ENCODE measurements around the gene C4B. TPM values are rescaled to one million over a fixed set of nuclear protein-coding genes. Genes with fewer than 3 reads are reported as not detected.

The C4B gene
- total and polyA plus RNA-seq, 3 donors from 2014 or later: 21.3 to 125 (median 96.7) TPM

DNA sequence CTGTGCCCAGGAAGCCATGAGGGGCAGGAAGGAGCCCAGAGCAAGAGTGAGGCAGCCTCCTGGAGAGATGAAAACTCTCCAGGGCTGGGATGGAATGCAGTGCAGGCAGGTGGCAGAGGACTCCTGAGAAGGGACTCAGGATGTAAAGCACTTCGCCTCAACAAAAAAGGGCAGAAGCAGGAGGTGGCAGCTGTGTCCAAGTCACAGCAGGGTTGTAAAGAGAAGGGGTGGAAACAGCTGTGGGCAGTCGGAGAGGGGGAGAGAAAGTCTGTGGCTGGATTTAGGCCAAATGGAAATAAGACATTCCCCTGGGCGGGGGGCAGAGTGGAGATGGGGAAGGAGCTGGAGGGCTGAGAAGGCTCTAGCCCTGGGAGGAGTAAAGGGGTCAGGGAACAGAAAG is 58.5 kb downstream of the C4B start:
- H3K36me3 ChIP-seq (ENCODE audit: low read depth, missing control alignments): no peaks in the 10 kb centered on the region
- intact Hi-C loops (cut with DNase I; ENCODE audit: low total_unique reads): no loop called here
- no peak overlapping the region for H3K4me3 ChIP-seq
- H3K4me1 ChIP-seq: peaks cover 13% of the 10 kb centered on the region
- no peaks in the 10 kb centered on the region for H3K9me3 ChIP-seq
- H3K27ac ChIP-seq: no peak overlapping the region
- H3K27me3 ChIP-seq: no peaks in the 10 kb centered on the region
- 94 to 96% methylated on average over 3 of the region's 3 CpGs for WGBS, 2 donors
- no peak for TF ChIP-seq POLR2A (IDR thresholded peaks at IDR 0.05)
- TF ChIP-seq, protein P1, sequence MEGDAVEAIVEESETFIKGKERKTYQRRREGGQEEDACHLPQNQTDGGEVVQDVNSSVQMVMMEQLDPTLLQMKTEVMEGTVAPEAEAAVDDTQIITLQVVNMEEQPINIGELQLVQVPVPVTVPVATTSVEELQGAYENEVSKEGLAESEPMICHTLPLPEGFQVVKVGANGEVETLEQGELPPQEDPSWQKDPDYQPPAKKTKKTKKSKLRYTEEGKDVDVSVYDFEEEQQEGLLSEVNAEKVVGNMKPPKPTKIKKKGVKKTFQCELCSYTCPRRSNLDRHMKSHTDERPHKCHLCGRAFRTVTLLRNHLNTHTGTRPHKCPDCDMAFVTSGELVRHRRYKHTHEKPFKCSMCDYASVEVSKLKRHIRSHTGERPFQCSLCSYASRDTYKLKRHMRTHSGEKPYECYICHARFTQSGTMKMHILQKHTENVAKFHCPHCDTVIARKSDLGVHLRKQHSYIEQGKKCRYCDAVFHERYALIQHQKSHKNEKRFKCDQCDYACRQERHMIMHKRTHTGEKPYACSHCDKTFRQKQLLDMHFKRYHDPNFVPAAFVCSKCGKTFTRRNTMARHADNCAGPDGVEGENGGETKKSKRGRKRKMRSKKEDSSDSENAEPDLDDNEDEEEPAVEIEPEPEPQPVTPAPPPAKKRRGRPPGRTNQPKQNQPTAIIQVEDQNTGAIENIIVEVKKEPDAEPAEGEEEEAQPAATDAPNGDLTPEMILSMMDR (IDR thresholded peaks at IDR 0.05): no peak
- no peak for DNase-seq

DNA sequence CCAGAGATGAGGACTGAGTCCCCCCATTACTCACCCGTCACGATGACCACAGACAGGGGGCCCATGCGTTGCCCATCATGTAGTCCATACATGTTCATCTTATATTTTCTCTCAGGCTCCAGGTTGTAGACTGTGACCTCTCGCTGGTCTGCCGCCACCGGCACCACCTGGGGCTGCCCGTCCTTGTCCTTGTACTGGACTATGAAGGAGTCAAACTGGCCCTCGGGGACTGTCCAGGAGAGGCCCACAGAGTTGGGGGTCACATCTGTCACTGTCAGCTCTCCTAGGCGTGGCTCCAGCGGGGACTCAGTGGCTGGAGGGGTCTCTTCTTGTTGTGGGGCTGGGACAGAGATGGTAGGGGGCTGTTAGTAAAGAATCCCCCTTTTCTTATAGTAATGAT is 59.0 kb downstream of the C4B start:
- 95 to 97% methylated on average over 10 of the region's 10 CpGs for WGBS, 2 donors
- Histone ChIP-seq H3K9me3 (no peaks in the 10 kb centered on the region), H3K36me3 (ENCODE audit: low read depth, missing control alignments) (no peaks in the 10 kb centered on the region), H3K27ac (no peak overlapping the region), H3K27me3 (no peaks in the 10 kb centered on the region), H3K4me3 (no peak overlapping the region), H3K4me1 (peaks cover 15% of the 10 kb centered on the region)
- intact Hi-C loops (cut with DNase I; ENCODE audit: low total_unique reads): no loop called here
- TF ChIP-seq, protein P1 (IDR thresholded peaks at IDR 0.05): no peak
- no peak for TF ChIP-seq POLR2A (IDR thresholded peaks at IDR 0.05)
- no peak for DNase-seq

DNA sequence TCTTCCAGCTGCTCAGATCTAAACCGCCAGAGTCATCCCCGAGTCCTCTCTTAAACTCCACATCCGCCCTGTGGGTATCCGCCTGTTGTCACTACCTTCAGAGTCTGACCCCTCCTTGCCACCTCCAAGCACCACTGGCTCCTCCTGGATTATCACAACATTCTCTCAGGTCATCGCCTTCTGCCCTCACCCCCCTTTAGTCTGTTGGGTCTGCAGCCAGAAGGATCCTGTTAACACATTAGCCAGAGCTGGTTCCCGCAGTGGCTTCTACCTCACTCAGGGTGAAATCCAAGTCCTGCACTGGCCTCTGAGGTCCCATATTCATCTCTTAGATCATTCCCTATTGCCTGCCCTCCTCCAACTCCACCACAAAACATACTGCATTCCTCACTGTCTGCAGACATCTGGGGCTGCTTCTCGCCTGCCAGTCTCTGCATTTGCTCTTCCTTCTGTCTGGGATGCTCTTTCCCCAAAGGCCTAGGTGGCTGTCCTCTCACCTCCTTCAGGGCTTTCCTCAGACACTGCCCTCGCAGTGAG is 60.5 kb downstream of the C4B start:
- no peak for TF ChIP-seq POLR2A (IDR thresholded peaks at IDR 0.05)
- TF ChIP-seq, protein P1 (IDR thresholded peaks at IDR 0.05): no peak
- Histone ChIP-seq H3K9me3 (no peaks in the 10 kb centered on the region), H3K4me3 (no peak overlapping the region), H3K27ac (no peak overlapping the region), H3K4me1 (peaks cover 26% of the 10 kb centered on the region), H3K36me3 (ENCODE audit: low read depth, missing control alignments) (no peaks in the 10 kb centered on the region), H3K27me3 (no peaks in the 10 kb centered on the region)
- intact Hi-C loops (cut with DNase I; ENCODE audit: low total_unique reads): no loop called here
- 93 to 94% methylated on average over 8 of the region's 8 CpGs for WGBS, 2 donors
- no peak for DNase-seq

DNA sequence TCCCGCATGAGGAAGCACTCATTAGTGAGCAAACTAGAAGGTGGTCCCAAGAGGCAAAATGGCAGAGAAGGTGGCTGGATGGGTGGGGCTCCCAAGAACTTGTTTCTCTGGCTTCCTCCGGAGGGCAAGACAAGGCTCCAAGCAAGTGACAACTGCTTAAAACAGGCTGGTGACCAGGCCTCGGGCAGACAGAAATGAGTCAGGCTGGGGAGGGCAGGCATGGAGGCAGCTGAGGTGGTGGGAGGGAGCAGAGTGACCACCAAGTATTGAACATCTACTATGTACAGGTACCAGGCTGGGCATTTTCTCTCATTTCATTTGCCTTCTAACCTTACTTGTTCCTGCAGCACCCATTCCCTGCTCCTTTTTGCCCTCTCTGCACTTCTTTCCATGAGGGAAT is 61.2 kb downstream of the C4B start:
- Histone ChIP-seq H3K4me3 (no peak overlapping the region), H3K9me3 (no peaks in the 10 kb centered on the region), H3K4me1 (peaks cover 29% of the 10 kb centered on the region), H3K27me3 (no peaks in the 10 kb centered on the region), H3K27ac (no peak overlapping the region), H3K36me3 (ENCODE audit: low read depth, missing control alignments) (no peaks in the 10 kb centered on the region)
- 86 to 90% methylated on average over 3 of the region's 3 CpGs for WGBS, 2 donors
- intact Hi-C loops (cut with DNase I; ENCODE audit: low total_unique reads): no loop called here
- no peak for DNase-seq
- no peak for TF ChIP-seq POLR2A (IDR thresholded peaks at IDR 0.05)
- TF ChIP-seq, protein P1 (IDR thresholded peaks at IDR 0.05): no peak

DNA sequence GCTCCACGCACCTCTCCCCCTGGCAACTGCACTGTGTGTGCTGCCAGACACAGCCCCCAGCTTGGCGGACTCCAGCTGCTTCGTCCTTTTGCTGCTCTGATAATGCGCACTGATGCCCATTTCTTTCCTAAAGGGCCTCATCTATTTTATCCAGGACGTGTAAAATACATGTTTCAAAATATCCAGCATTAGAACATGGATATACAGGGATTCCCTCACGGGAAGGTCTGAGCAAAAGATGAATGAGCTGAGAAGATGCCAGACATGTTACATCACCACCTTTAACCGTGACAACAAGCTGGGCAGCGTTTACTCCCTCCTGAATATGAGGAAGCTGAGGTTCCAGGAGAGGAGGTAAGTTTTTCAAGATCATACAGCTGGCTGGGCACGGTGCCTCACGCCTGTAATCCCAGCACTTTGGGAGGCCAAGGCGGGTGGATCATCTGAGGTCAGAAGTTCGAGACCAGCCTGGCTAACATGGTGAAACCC is 61.8 kb downstream of the C4B start:
- Histone ChIP-seq H3K27ac (no peak overlapping the region), H3K4me3 (no peak overlapping the region), H3K4me1 (peaks cover 35% of the 10 kb centered on the region), H3K27me3 (no peaks in the 10 kb centered on the region), H3K36me3 (ENCODE audit: low read depth, missing control alignments) (no peaks in the 10 kb centered on the region), H3K9me3 (no peaks in the 10 kb centered on the region)
- DNase-seq: no peak
- WGBS, 2 donors: 45 to 63% methylated on average over 12 of the region's 12 CpGs
- intact Hi-C loops (cut with DNase I; ENCODE audit: low total_unique reads): no loop called here
- TF ChIP-seq POLR2A (IDR thresholded peaks at IDR 0.05): no peak
- TF ChIP-seq, protein P1 (IDR thresholded peaks at IDR 0.05): no peak
